K562 (cell line): ENCODE data around the gene PLK1. TPM values are rescaled to one million over a fixed set of nuclear protein-coding genes. Genes with fewer than 3 reads are reported as not detected.

Source experiments
- CEBPB ChIP-seq: fragments of 450-650 bp; IDR thresholded peaks from 2 replicates; pipeline ENCODE4 v1.6.1; 2016; ENCODE audit warnings: missing genetic modification characterization, missing compliant biosample characterization
- CEBPG ChIP-seq, 3 experiments: fragments of 200-800 bp in 1 of 3; sonication (Bioruptor generic) in 1 of 3; sonication (generic) in 1 of 3; formaldehyde crosslinking in 1 of 3; IDR thresholded peaks in 2 of 3; conservative IDR thresholded peaks in 1 of 3; 2 replicates each; pipeline versions ENCODE4 v1.6.1 to v1.8.0; 2016 to 2022; ENCODE audit warnings: missing compliant biosample characterization in 2 of 3, missing genetic modification characterization in 2 of 3, mild to moderate bottlenecking in 1 of 3, missing genetic modification reagents in 1 of 3
- ETS1 ChIP-seq: conservative IDR thresholded peaks from 2 replicates; pipeline ENCODE4 v1.6.1; 2011; ENCODE audit warnings: low read depth, mild to moderate bottlenecking, low read length; ENCODE audit not compliant: control insufficient read depth
- HMG20B ChIP-seq: fragments of 250-450 bp; sonication (Bioruptor Pico); IDR thresholded peaks from 2 replicates; pipeline ENCODE4 v1.5.0; 2021; ENCODE audit warnings: mild to moderate bottlenecking
- HNRNPK ChIP-seq: fragments of 200-400 bp; formaldehyde crosslinking; IDR thresholded peaks from one replicate; pipeline ENCODE4 v1.6.1; 2018; ENCODE audit warnings: mild to moderate bottlenecking, low read depth, low read length; ENCODE audit not compliant: poor library complexity, severe bottlenecking
- ILK ChIP-seq: fragments of 450-650 bp; IDR thresholded peaks from 2 replicates; pipeline ENCODE4 v1.6.1; 2016; ENCODE audit warnings: missing genetic modification characterization, low read depth, mild to moderate bottlenecking, missing compliant biosample characterization, moderate library complexity, borderline replicate concordance
- KAT8 ChIP-seq: fragments of 450-650 bp; IDR thresholded peaks from 2 replicates; pipeline ENCODE4 v1.6.1; 2016; ENCODE audit warnings: low read depth, mild to moderate bottlenecking
- MED1 ChIP-seq: sonication (generic); formaldehyde crosslinking; IDR thresholded peaks from 2 replicates; pipeline ENCODE4 v1.8.1; 2023; ENCODE audit warnings: missing genetic modification reagents, borderline replicate concordance
- MIER1 ChIP-seq: fragments of 450-650 bp; IDR thresholded peaks from 2 replicates; pipeline ENCODE4 v1.6.1; 2016; ENCODE audit warnings: antibody characterized with exemption, mild to moderate bottlenecking, low read depth
- PHB2 ChIP-seq: fragments of 450-650 bp; IDR thresholded peaks from 2 replicates; pipeline ENCODE4 v1.6.1; 2017; ENCODE audit warnings: low read depth
- RNF2 ChIP-seq: sonication (generic); IDR thresholded peaks from 2 replicates; pipeline ENCODE4 v1.6.1; 2016
- SNIP1 ChIP-seq: fragments of 450-650 bp; IDR thresholded peaks from 2 replicates; pipeline ENCODE4 v1.7.1; 2017; ENCODE audit warnings: low read depth, mild to moderate bottlenecking
- TEAD4 ChIP-seq, 2 experiments: sonication (generic) in 1 of 2; formaldehyde crosslinking in 1 of 2; IDR thresholded peaks; 2 replicates each; pipeline versions ENCODE4 v1.6.1 to v1.8.0; 2012 to 2022; ENCODE audit warnings: borderline replicate concordance in 1 of 2, inconsistent platforms in 1 of 2, low read length in 1 of 2, mild to moderate bottlenecking in 1 of 2, missing genetic modification reagents in 1 of 2
- XRCC3 ChIP-seq: fragments of 450-650 bp; IDR thresholded peaks from 2 replicates; pipeline ENCODE4 v1.6.1; 2017; ENCODE audit warnings: mild to moderate bottlenecking, moderate library complexity
- ZNF41 ChIP-seq: fragments of 250-450 bp; sonication (Bioruptor Pico); conservative IDR thresholded peaks from 2 replicates; pipeline ENCODE4 v1.4.0; 2020; ENCODE audit warnings: mild to moderate bottlenecking
- ZNF511 ChIP-seq: sonication (generic); formaldehyde crosslinking; IDR thresholded peaks from 2 replicates; pipeline ENCODE4 v1.8.0; 2022; ENCODE audit warnings: mild to moderate bottlenecking, missing genetic modification reagents
- polyA plus RNA-seq, 8 experiments: library from polyadenylated mRNA; depleted of rRNA in 4 of 8; stranded (reverse) in 5 of 8; unstranded in 3 of 8; fragments of >200 nt; fragmentation: Nextera tagmentation in 2 of 8; fragmentation: Illumina TruSeq in 1 of 8; extraction: Ambion mirVana in 2 of 8; extraction: Trizol in 1 of 8; gene quantifications; 2 replicates each; pipeline versions ENCODE4 v1.2.1 to v1.2.3, GENCODE V29; 2011 to 2014; ENCODE audit warnings: inconsistent platforms in 1 of 8, missing spikeins in 1 of 8
- total RNA-seq, 7 experiments: library from RNA; depleted of rRNA in 6 of 7; stranded (reverse); fragments of >200 nt in 6 of 7; fragmentation: Illumina TruSeq in 2 of 7; extraction: Trizol in 2 of 7; gene quantifications; 2 replicates each; pipeline versions ENCODE4 v1.2.1 to v1.2.3, GENCODE V29; 2011 to 2021; ENCODE audit warnings: low replicate concordance in 1 of 7
- TF ChIP-seq, protein P1 (sequence below): sonication (generic); formaldehyde crosslinking; IDR thresholded peaks from 2 replicates; pipeline ENCODE4 v1.8.1; 2023; ENCODE audit warnings: mild to moderate bottlenecking, missing genetic modification reagents, moderate library complexity
- TF ChIP-seq, protein P2 (sequence below), 2 experiments: IDR thresholded peaks; 2 replicates each; pipeline ENCODE4 v1.6.1; 2011; ENCODE audit warnings: borderline replicate concordance in 1 of 2, control low read depth in 1 of 2, low read depth in 1 of 2, low read length in 1 of 2, mild to moderate bottlenecking in 1 of 2, mixed read lengths in 1 of 2, moderate library complexity in 1 of 2; ENCODE audit not compliant: insufficient read depth in 1 of 2, insufficient read length in 1 of 2, poor library complexity in 1 of 2, severe bottlenecking in 1 of 2; ENCODE audit errors: extremely low read depth in 1 of 2
- TF ChIP-seq, protein P3 (sequence below): fragments of 250-450 bp; sonication (Bioruptor Pico); IDR thresholded peaks from 2 replicates; pipeline ENCODE4 v1.8.0; 2021; ENCODE audit warnings: borderline replicate concordance, mild to moderate bottlenecking, moderate library complexity; ENCODE audit not compliant: poor library complexity, severe bottlenecking

The PLK1 gene
- total and polyA plus RNA-seq, 9 of the 15 experiments (the other 6 are each of a cell fraction or from before 2014, with no cell fraction given), result 13.6 to 212 (median 45.5) TPM

DNA sequence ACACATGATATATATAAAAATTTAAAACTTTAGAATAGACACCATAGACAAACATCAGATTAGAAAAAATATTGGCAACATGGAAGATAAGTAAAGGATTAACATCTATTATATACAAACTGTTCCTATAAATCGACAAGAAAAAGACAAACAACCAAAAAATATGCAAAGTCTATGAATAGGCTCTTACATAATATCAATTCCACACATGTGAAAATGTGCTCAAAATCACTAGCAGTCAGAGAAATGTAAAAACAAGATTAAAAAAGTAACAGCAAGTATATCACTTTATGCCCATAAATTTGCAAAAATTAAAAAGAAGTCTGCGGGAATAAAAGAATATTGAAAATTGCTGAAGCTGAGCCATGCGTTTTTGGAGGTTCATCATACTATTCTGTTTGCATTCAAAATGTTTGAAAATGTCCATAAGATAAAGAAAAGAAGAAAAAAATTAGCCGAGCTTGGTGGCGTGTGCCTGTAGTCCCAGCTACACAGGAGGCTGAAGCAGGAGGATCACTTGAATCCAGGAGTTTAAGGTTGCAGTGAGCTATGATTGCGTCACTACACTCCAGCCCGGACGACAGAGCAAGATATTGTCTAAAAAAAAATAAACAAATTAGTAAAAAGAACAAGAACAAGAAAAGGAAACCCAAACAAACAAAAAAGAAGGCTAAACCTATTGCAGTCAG is 45.6 kb downstream of the PLK1 start (continued):
- TF ChIP-seq ILK, result no peak
- TF ChIP-seq, protein P1, sequence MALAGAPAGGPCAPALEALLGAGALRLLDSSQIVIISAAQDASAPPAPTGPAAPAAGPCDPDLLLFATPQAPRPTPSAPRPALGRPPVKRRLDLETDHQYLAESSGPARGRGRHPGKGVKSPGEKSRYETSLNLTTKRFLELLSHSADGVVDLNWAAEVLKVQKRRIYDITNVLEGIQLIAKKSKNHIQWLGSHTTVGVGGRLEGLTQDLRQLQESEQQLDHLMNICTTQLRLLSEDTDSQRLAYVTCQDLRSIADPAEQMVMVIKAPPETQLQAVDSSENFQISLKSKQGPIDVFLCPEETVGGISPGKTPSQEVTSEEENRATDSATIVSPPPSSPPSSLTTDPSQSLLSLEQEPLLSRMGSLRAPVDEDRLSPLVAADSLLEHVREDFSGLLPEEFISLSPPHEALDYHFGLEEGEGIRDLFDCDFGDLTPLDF (CRISPR knock-in tag), result no peak
- no peak for TF ChIP-seq HNRNPK
- TF ChIP-seq RNF2, result no peak
- no peak for TF ChIP-seq HMG20B (CRISPR knock-in tag)
- no peak for TF ChIP-seq KAT8
- TF ChIP-seq SNIP1, result no peak
- no peak for TF ChIP-seq MED1 (CRISPR knock-in tag)
- no peak for TF ChIP-seq PHB2
- no peak for TF ChIP-seq XRCC3
- no peak for TF ChIP-seq TEAD4 (IDR thresholded peaks at IDR 0.05; ENCODE audit: low read length)
- TF ChIP-seq TEAD4 (CRISPR knock-in tag; IDR thresholded peaks at IDR 0.05; ENCODE audit: borderline replicate concordance), result no peak
- TF ChIP-seq, protein P2, sequence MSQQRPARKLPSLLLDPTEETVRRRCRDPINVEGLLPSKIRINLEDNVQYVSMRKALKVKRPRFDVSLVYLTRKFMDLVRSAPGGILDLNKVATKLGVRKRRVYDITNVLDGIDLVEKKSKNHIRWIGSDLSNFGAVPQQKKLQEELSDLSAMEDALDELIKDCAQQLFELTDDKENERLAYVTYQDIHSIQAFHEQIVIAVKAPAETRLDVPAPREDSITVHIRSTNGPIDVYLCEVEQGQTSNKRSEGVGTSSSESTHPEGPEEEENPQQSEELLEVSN (IDR thresholded peaks at IDR 0.05; ENCODE audit: borderline replicate concordance in 1 of 2, extremely low read depth in 1 of 2, insufficient read depth in 1 of 2, insufficient read length in 1 of 2, low read depth in 1 of 2, low read length in 1 of 2, poor library complexity in 1 of 2, severe bottlenecking in 1 of 2), result no peak
- peak; percentile 52; the same call in 1 of the 2 replicates for TF ChIP-seq CEBPG (CRISPR knock-in tag; IDR thresholded peaks at IDR 0.05)
- no peak for TF ChIP-seq CEBPG (tag; conservative IDR thresholded peaks at IDR 0.05 in 1 of 2, IDR thresholded peaks at IDR 0.05 in 1 of 2)
- no peak for TF ChIP-seq ETS1
- TF ChIP-seq, protein P3, sequence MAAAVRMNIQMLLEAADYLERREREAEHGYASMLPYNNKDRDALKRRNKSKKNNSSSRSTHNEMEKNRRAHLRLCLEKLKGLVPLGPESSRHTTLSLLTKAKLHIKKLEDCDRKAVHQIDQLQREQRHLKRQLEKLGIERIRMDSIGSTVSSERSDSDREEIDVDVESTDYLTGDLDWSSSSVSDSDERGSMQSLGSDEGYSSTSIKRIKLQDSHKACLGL, result no peak
- no peak for TF ChIP-seq ZNF41 (CRISPR knock-in tag)
- peak; percentile 68 for TF ChIP-seq CEBPB
- no peak for TF ChIP-seq MIER1
- TF ChIP-seq ZNF511, result no peak
- TF ChIP-seq, all 486 proteins: peak for 3
